Skeletal muscle tissue (tissue), 5 donors: Measurements from ENCODE around the gene GPX2. TPM values are rescaled to one million over a fixed set of nuclear protein-coding genes. Genes with fewer than 3 reads are reported as not detected.

Experiments
- H3K27ac ChIP-seq: one replicate; pipeline ENCODE4 v1.7.0; 2013; ENCODE audit warnings: mild to moderate bottlenecking, low read depth, low read length, inconsistent platforms
- H3K27me3 ChIP-seq, 3 donors: one replicate each; pipeline ENCODE4 v1.7.0; 2013; ENCODE audit warnings: low read length in 3 of 3; ENCODE audit not compliant: control insufficient read depth in 3 of 3, insufficient read depth in 3 of 3
- H3K36me3 ChIP-seq, 3 donors: one replicate each; pipeline ENCODE4 v1.7.0; 2013; ENCODE audit warnings: low read length in 3 of 3; ENCODE audit not compliant: control insufficient read depth in 3 of 3, insufficient read depth in 3 of 3
- H3K4me1 ChIP-seq, 3 donors: one replicate each; pipeline ENCODE4 v1.7.0; 2013; ENCODE audit warnings: low read length in 3 of 3, mild to moderate bottlenecking in 3 of 3; ENCODE audit not compliant: control insufficient read depth in 3 of 3, insufficient read depth in 3 of 3
- H3K4me3 ChIP-seq, 3 donors: one replicate each; pipeline ENCODE4 v1.7.0; 2013; ENCODE audit warnings: low read length in 3 of 3
- H3K9ac ChIP-seq, 3 donors: one replicate each; pipeline ENCODE4 v1.7.0; 2013; ENCODE audit warnings: low read length in 3 of 3, mild to moderate bottlenecking in 3 of 3, moderate library complexity in 2 of 3, low read depth in 1 of 3
- H3K9me3 ChIP-seq, 3 donors: one replicate each; pipeline ENCODE4 v1.7.0; 2013; ENCODE audit warnings: low read length in 3 of 3; ENCODE audit not compliant: control insufficient read depth in 3 of 3
- small RNA-seq: library from RNA; depleted of rRNA; stranded (forward); fragments of <200 nt; gene quantifications from one replicate; pipeline ENCODE3, GENCODE V24; 2014
- total RNA-seq: library from RNA; depleted of rRNA; stranded (reverse); fragments of >200 nt; gene quantifications from one replicate; pipeline ENCODE4 v1.2.3, GENCODE V29; 2014
- donor health status: Osteomylitis.

GPX2 gene
- total RNA-seq, 1 donor from 2014 or later = not detected

GRCh38 chr14:64906022-64906421 lies 36.5 kb downstream of the GPX2 start:
- H3K9me3 ChIP-seq = no peaks in the 10 kb centered on the region
- H3K27me3 ChIP-seq = no peaks in the 10 kb centered on the region
- H3K9ac ChIP-seq = no peak overlapping the region
- no peak overlapping the region for H3K4me3 ChIP-seq
- no peak overlapping the region for H3K27ac ChIP-seq
- no peaks in the 10 kb centered on the region for H3K4me1 ChIP-seq
- H3K36me3 ChIP-seq = no peaks in the 10 kb centered on the region

GRCh38 chr14:64899958-64900357 lies 42.6 kb downstream of the GPX2 start:
- Histone ChIP-seq H3K27me3 (no peaks in the 10 kb centered on the region), H3K4me1 (no peaks in the 10 kb centered on the region), H3K36me3 (no peaks in the 10 kb centered on the region), H3K27ac (no peak overlapping the region), H3K4me3 (no peak overlapping the region), H3K9me3 (no peaks in the 10 kb centered on the region), H3K9ac (no peak overlapping the region)

DNA sequence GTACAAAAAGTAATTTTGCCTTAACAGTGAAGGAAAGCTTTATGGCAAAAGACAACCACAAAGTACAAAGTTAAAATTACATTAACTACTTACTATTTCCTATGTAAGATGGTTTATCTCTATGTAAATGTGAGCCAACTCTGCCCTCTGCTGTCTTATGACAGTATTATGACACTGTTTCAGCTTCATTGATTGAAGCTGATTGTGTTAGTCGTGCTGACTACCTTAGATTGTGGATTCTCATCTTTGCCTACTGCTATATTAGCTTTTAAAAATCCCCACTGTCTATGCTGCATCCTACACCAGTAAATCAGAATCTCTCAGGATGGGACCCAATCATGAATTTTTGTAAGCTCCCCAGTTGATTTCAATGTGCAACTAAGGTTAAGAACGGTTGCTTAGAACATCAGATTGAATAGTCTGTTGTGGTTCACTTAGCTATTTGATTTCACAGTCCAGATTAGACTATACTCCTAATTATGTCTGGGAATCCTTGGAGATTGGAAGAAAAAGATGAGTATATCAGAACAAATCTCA lies 50.6 kb downstream of the GPX2 start:
- Histone ChIP-seq H3K9me3 (no peaks in the 10 kb centered on the region), H3K4me1 (peaks cover 4 to 9% (median 7%) of the 10 kb centered on the region in 3 donors), H3K27ac (no peak overlapping the region), H3K36me3 (no peaks in the 10 kb centered on the region), H3K4me3 (no peak overlapping the region), H3K27me3 (no peaks in the 10 kb centered on the region), H3K9ac (no peak overlapping the region)

DNA sequence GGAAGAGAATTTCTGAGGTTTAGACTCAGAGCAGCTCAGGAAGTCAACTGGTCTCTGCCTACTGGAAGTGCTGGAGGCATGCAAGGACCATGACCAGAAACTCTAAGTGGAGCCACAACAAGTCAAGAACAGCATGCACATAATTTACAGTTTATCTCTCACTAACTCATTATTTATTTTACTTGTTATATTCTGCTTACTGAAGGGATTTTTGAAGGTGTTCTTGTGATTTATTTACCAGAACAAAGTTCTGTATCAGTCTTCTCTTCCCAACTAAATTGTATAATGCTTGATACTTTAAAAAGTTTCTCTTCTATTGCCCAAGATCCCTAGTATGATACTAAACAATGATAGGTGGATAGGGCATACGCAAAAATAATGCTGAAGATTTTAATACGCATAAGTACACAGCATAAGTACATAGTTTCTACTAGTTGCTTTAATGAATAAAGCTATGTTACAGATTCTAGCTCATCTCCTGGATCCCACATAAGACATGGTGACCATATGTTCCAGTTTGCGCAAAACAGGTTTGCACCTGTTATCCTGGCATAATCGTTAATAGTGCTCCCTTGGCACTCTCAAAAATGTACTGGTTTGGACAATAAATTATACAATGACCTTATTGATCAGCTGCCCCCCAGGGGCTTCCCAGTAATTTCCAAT lies 51.2 kb downstream of the GPX2 start:
- H3K4me1 ChIP-seq = peaks cover 4 to 9% (median 7%) of the 10 kb centered on the region in 3 donors
- H3K36me3 ChIP-seq = no peaks in the 10 kb centered on the region
- H3K9me3 ChIP-seq = no peaks in the 10 kb centered on the region
- no peak overlapping the region for H3K4me3 ChIP-seq
- no peak overlapping the region for H3K9ac ChIP-seq
- no peak overlapping the region for H3K27ac ChIP-seq
- no peaks in the 10 kb centered on the region for H3K27me3 ChIP-seq

GRCh38 chr14:64889352-64889751 lies 53.2 kb downstream of the GPX2 start:
- Histone ChIP-seq H3K4me3 (no peak overlapping the region), H3K4me1 (peaks cover 4 to 9% (median 7%) of the 10 kb centered on the region in 3 donors), H3K27ac (no peak overlapping the region), H3K9me3 (no peaks in the 10 kb centered on the region), H3K27me3 (no peaks in the 10 kb centered on the region), H3K36me3 (no peaks in the 10 kb centered on the region), H3K9ac (no peak overlapping the region)

Small RNAs within 50 kb of the gene (small RNA-seq; reads per million reads assigned to genes)
- gene RPPH1-2P = not detected

Other genes starting within 250 kb of the GPX2 start
- gene PLEKHG3, start 238.3 kb downstream of the GPX2 start, total RNA-seq = 16.7 TPM
- gene SPTB, start 62.8 kb downstream of the GPX2 start, total RNA-seq = 312 TPM
- gene CHURC1, start 28.3 kb downstream of the GPX2 start, total RNA-seq = 33.4 TPM
- gene RAB15, start 29.6 kb upstream of the GPX2 start, total RNA-seq = 8.4 TPM
- gene FNTB, start 44.1 kb upstream of the GPX2 start, total RNA-seq = 5.7 TPM
- gene MAX, start 159.8 kb upstream of the GPX2 start, total RNA-seq = 30.8 TPM